Endodermal cell (in vitro differentiated cells): ENCODE measurements around the gene MAFB. TPM values are rescaled to one million over a fixed set of nuclear protein-coding genes. Genes with fewer than 3 reads are reported as not detected.

Experiments used
- DNase-seq: peaks from one replicate; pipeline ENCODE4 v3.0.0-alpha.2; 2017
- H3K27ac ChIP-seq: 2 replicates; pipeline ENCODE4 v1.5.1; 2013; ENCODE audit warnings: mild to moderate bottlenecking, low read depth, low read length, moderate library complexity
- H3K27me3 ChIP-seq: 2 replicates; pipeline ENCODE4 v1.6.1; 2013; ENCODE audit warnings: mild to moderate bottlenecking, low read length, moderate library complexity; ENCODE audit not compliant: insufficient read depth, control insufficient read depth, poor library complexity, severe bottlenecking
- H3K36me3 ChIP-seq: 2 replicates; pipeline ENCODE4 v1.7.0; 2013; ENCODE audit warnings: mild to moderate bottlenecking, low read length, moderate library complexity; ENCODE audit not compliant: control insufficient read depth, insufficient read depth
- H3K4me1 ChIP-seq: one replicate; pipeline ENCODE4 v1.7.0; 2013; ENCODE audit warnings: low read length; ENCODE audit not compliant: control insufficient read depth, insufficient read depth
- H3K4me3 ChIP-seq: 2 replicates; pipeline ENCODE4 v1.5.1; 2013; ENCODE audit warnings: mild to moderate bottlenecking, low read length, moderate library complexity
- H3K9ac ChIP-seq: 2 replicates; pipeline ENCODE4 v1.6.1; 2013; ENCODE audit warnings: mild to moderate bottlenecking, low read length, moderate library complexity; ENCODE audit not compliant: poor library complexity, severe bottlenecking; ENCODE audit errors: extremely low read depth
- H3K9me3 ChIP-seq: 2 replicates; pipeline ENCODE4 v1.6.1; 2013; ENCODE audit warnings: mild to moderate bottlenecking, low read length, moderate library complexity; ENCODE audit not compliant: control insufficient read depth
- H3K27ac Mint-ChIP-seq: 2 replicates; pipeline ENCODE4 v1.8.0; 2020; ENCODE audit warnings: mixed read lengths
- H3K27me3 Mint-ChIP-seq: 2 replicates; pipeline ENCODE4 v1.8.0; 2021; ENCODE audit warnings: mild to moderate bottlenecking, mixed read lengths; ENCODE audit not compliant: insufficient read depth
- H3K36me3 Mint-ChIP-seq: 2 replicates; pipeline ENCODE4 v1.8.0; 2020; ENCODE audit warnings: low read depth, mixed read lengths
- H3K4me1 Mint-ChIP-seq: 2 replicates; pipeline ENCODE4 v1.8.0; 2020; ENCODE audit warnings: mixed read lengths
- H3K4me3 Mint-ChIP-seq: 2 replicates; pipeline ENCODE4 v1.8.0; 2020; ENCODE audit warnings: mild to moderate bottlenecking, moderate library complexity, mixed read lengths
- H3K9me3 Mint-ChIP-seq: 2 replicates; pipeline ENCODE4 v1.8.0; 2020; ENCODE audit warnings: mild to moderate bottlenecking, mixed read lengths
- WGBS, 2 experiments: methylation state at CpG; one replicate each; pipeline versions ENCODE4 v1.1.5 to v1.1.7; 2013; ENCODE audit warnings: missing lambda C conversion rate in 2 of 2, mixed read lengths in 1 of 2; ENCODE audit not compliant: insufficient coverage in 1 of 2, insufficient read length in 1 of 2; 5-methylcytosine and 5-hydroxymethylcytosine counted together
- total RNA-seq, 2 donors: library from RNA; stranded (reverse); fragmentation: NEBNext Ultra II Directional in 1 of 2; extraction: Animal tissue kit (Norgen Biotek cat#: 25700) in 1 of 2; gene quantifications; 2 replicates in 1 of 2; 3 replicates in 1 of 2; pipeline ENCODE4 v1.2.1, GENCODE V29; 2021
- TF ChIP-seq, protein P1 (sequence below): fragments of 200-600 bp; sonication (generic); conservative IDR thresholded peaks from 2 replicates; pipeline ENCODE4 v1.5.0; 2021; ENCODE audit warnings: antibody characterized with exemption, mild to moderate bottlenecking

The MAFB gene
- total RNA-seq, 2 donors from 2014 or later = 0.90 to 1.5 TPM

DNA sequence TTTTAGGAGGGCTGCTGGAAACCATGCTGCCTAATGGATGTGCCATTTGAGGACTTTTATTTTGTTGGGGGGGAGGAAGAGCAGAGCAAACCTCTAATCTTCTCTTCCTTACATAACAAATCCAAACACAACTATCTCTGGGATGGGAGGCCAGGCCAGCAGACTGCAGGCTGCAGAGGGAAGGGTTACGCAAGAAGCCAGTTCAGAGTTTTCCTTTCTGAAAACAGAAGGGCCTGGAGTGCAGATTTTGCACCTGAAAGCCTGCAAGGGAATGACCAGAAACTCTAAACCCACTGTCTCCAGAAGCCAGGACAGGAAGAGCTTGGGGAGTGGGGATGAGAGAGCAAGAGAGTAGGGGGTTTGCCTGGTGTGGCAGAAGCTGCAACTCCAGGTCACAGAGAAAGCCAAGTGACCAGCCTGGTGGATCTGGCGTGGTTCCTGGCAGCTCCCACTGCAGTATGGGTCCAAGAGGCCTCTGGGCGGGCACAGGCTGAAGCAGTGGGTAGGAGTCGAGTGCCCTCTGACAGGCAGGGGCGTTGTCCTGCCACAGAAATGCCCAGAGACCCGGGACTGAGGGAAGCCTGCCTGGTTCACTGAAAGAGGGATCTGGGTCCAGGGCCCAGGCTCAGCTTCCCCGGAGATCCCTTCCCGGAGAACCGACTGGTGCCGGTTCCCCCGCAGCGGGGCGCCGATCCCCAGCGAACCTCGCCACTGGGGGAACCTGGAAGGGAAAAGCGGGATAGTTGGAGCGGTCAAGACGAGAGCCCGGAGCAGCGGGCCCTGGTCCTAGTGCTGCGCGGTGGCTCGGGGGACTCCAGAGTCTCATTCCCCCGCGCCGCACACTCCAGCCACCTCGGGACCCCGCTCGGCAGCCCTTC lies 6.7 kb downstream of the MAFB start:
- no peaks in the 10 kb centered on the region for H3K36me3 Mint-ChIP-seq
- H3K4me3 Mint-ChIP-seq = peak overlapping the region; percentile 51
- DNase-seq = peak; percentile 57
- 13 to 19% methylated on average over 9 to 30 of the region's 30 CpGs for WGBS, 2 experiments
- TF ChIP-seq, protein P1, sequence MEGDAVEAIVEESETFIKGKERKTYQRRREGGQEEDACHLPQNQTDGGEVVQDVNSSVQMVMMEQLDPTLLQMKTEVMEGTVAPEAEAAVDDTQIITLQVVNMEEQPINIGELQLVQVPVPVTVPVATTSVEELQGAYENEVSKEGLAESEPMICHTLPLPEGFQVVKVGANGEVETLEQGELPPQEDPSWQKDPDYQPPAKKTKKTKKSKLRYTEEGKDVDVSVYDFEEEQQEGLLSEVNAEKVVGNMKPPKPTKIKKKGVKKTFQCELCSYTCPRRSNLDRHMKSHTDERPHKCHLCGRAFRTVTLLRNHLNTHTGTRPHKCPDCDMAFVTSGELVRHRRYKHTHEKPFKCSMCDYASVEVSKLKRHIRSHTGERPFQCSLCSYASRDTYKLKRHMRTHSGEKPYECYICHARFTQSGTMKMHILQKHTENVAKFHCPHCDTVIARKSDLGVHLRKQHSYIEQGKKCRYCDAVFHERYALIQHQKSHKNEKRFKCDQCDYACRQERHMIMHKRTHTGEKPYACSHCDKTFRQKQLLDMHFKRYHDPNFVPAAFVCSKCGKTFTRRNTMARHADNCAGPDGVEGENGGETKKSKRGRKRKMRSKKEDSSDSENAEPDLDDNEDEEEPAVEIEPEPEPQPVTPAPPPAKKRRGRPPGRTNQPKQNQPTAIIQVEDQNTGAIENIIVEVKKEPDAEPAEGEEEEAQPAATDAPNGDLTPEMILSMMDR = no peak
- no peaks in the 10 kb centered on the region for H3K4me1 ChIP-seq
- H3K27me3 Mint-ChIP-seq = peaks cover 96% of the 10 kb centered on the region
- H3K36me3 ChIP-seq = no peaks in the 10 kb centered on the region
- no peak overlapping the region for H3K27ac Mint-ChIP-seq
- no peak overlapping the region for H3K27ac ChIP-seq
- H3K9ac ChIP-seq = no peak overlapping the region
- H3K27me3 ChIP-seq = peaks cover 100% of the 10 kb centered on the region
- peak overlapping the region; percentile 74 for H3K4me3 ChIP-seq
- no peaks in the 10 kb centered on the region for H3K9me3 Mint-ChIP-seq
- H3K9me3 ChIP-seq = no peaks in the 10 kb centered on the region
- peaks cover 22% of the 10 kb centered on the region for H3K4me1 Mint-ChIP-seq

- H3K36me3 ChIP-seq = no peaks in the 10 kb centered on the region
- H3K27ac ChIP-seq = no peak overlapping the region
- H3K9me3 ChIP-seq = no peaks in the 10 kb centered on the region
- H3K9ac ChIP-seq = no peak overlapping the region
- H3K27me3 ChIP-seq = peaks cover 97% of the 10 kb centered on the region
- no peak for DNase-seq
- H3K4me1 ChIP-seq = no peaks in the 10 kb centered on the region
- 81 to 83% methylated on average over 8 to 13 of the region's 13 CpGs for WGBS, 2 experiments
- TF ChIP-seq, protein P1 = no peak
- H3K4me3 Mint-ChIP-seq = no peak overlapping the region
- peaks cover 92% of the 10 kb centered on the region for H3K27me3 Mint-ChIP-seq
- no peaks in the 10 kb centered on the region for H3K36me3 Mint-ChIP-seq
- H3K4me3 ChIP-seq = no peak overlapping the region
- no peaks in the 10 kb centered on the region for H3K9me3 Mint-ChIP-seq
- no peak overlapping the region for H3K27ac Mint-ChIP-seq
- H3K4me1 Mint-ChIP-seq = peaks cover 23% of the 10 kb centered on the region
Measured at GRCh38 chr20:40681684-40682083, 7.4 kb downstream of the MAFB start.

- peaks cover 95% of the 10 kb centered on the region for H3K27me3 ChIP-seq
- H3K9me3 ChIP-seq = no peaks in the 10 kb centered on the region
- H3K27me3 Mint-ChIP-seq = peaks cover 89% of the 10 kb centered on the region
- H3K27ac Mint-ChIP-seq = no peak overlapping the region
- H3K4me1 ChIP-seq = no peaks in the 10 kb centered on the region
- no peak overlapping the region for H3K4me3 Mint-ChIP-seq
- H3K9me3 Mint-ChIP-seq = no peaks in the 10 kb centered on the region
- H3K4me3 ChIP-seq = no peak overlapping the region
- TF ChIP-seq, protein P1 = no peak
- DNase-seq = no peak
- no peaks in the 10 kb centered on the region for H3K36me3 ChIP-seq
- H3K9ac ChIP-seq = no peak overlapping the region
- H3K27ac ChIP-seq = no peak overlapping the region
- H3K36me3 Mint-ChIP-seq = no peaks in the 10 kb centered on the region
- peaks cover 26% of the 10 kb centered on the region for H3K4me1 Mint-ChIP-seq
- WGBS, 2 experiments = 88% methylated on average over 1 of the region's 1 CpG; no CpG with 5 or more reads in 1 of the 2 experiments
Measured at GRCh38 chr20:40681165-40681564, 7.9 kb downstream of the MAFB start.
